Measurements from ENCODE around the gene MOCS3.

Gene MOCS3

GRCh38 chr20:50958615-50959542, at the start of gene MOCS3:
Gene MOCS3 (plus strand): TSS chr20:50958818. CDS start chr20:50958843, 25 bp downstream.
- TF ChIP-seq CTCF (IDR thresholded peaks at IDR 0.05): no peak
- H3K27ac ChIP-seq: peak within 1 kb of the TSS; percentile 84 to 90
- peak within 1 kb of the TSS; percentile 90 for H3K4me3 ChIP-seq
- DNase-seq (ENCODE audit: low spot score): peak; percentile 92

- Histone ChIP-seq H3K4me3 (no peak overlapping the region), H3K27ac (no peak overlapping the region)
- DNase-seq (ENCODE audit: low spot score): no peak
- TF ChIP-seq CTCF (IDR thresholded peaks at IDR 0.05): no peak
Measured at GRCh38 chr20:50909413-50909812, 49.2 kb upstream of the MOCS3 start.

- no peak for DNase-seq (ENCODE audit: low spot score)
- Histone ChIP-seq H3K4me3 (no peak overlapping the region), H3K27ac (no peak overlapping the region)
- TF ChIP-seq CTCF (IDR thresholded peaks at IDR 0.05): no peak
Measured at GRCh38 chr20:50911030-50911429, 47.6 kb upstream of the MOCS3 start.

- Histone ChIP-seq H3K27ac (no peak overlapping the region), H3K4me3 (no peak overlapping the region)
- DNase-seq (ENCODE audit: low spot score): no peak
- no peak for TF ChIP-seq CTCF (IDR thresholded peaks at IDR 0.05)
Measured at GRCh38 chr20:50911716-50912115, 46.9 kb upstream of the MOCS3 start.

- DNase-seq (ENCODE audit: low spot score): no peak
- peak overlapping the region in 1 of 2 donors; percentile 8 for H3K27ac ChIP-seq
- TF ChIP-seq CTCF (IDR thresholded peaks at IDR 0.05): no peak
- no peak overlapping the region for H3K4me3 ChIP-seq
Measured at GRCh38 chr20:50913690-50914375, 44.8 kb upstream of the MOCS3 start.

GRCh38 chr20:50915424-50915823, 43.2 kb upstream of the MOCS3 start:
- no peak for DNase-seq (ENCODE audit: low spot score)
- peak overlapping the region; percentile 13 for H3K4me3 ChIP-seq
- no peak for TF ChIP-seq CTCF (IDR thresholded peaks at IDR 0.05)
- peak overlapping the region in 1 of 2 donors; percentile 41 for H3K27ac ChIP-seq
